GM18502 (cell line): Measurements from ENCODE around the gene COL5A1.

ENCODE experiments used
- ATAC-seq: cut with Tn5 transposase; IDR thresholded peaks from one replicate; pipeline ENCODE4 v1.9.1; 2021; ENCODE audit warnings: mild to moderate bottlenecking; ENCODE audit not compliant: unreplicated experiment, poor library complexity

Gene COL5A1

GRCh38 chr9:134688661-134689320 is 47.2 kb downstream of the COL5A1 start:
- ATAC-seq, result no peak

GRCh38 chr9:134689321-134690181 is 47.9 kb downstream of the COL5A1 start:
- no peak for ATAC-seq

- ATAC-seq, result no peak
Observed at GRCh38 chr9:134690301-134690751, 48.7 kb downstream of the COL5A1 start.

- no peak for ATAC-seq
Observed at GRCh38 chr9:134690946-134691694, 49.5 kb downstream of the COL5A1 start.

DNA sequence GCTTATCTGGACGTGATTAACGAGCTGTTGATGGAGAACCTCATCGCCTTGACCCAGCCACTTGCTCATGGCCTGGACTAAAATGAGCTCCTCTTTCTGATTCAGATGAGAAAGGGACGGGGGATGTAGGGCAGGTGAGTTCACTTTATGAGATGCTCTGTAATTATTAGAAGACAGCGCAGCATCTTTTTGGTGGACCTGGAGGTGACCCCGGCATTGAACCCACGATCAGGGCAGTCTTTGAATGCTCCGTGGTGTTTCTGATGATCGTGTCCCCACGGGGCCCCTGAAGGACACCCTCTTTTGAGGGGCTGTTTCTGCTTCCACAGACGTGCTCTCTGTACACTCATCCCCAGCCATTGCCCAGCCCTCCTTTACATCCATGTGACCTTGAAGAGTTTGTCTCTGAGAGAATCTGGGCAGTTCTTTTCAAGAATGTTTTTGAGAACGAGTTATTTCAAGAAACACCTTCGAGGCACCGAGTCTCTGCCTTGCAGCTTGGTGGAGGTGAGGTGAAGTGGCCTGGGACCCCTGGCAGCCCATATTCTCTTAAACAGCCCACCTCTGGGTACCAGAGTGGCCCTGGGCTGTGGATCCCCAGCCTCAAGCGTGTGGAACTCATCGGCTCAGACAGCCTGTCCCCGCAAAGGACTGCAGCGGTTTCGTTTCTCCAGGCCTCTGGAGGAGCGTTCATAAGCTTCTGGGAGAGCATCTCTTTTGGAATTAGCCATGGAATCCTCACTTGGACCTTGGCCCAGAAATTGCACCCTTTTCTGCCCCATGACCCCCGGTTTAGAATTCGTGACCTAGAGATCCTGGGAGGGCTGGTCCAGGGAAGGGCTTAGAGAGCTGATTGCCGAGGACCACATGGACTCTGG is 50.3 kb downstream of the COL5A1 start:
- ATAC-seq, result no peak

GRCh38 chr9:134692573-134692860 is 50.9 kb downstream of the COL5A1 start:
- ATAC-seq, result no peak

GRCh38 chr9:134693011-134693410 is 51.4 kb downstream of the COL5A1 start:
- ATAC-seq, result no peak

GRCh38 chr9:134693641-134694367 is 52.2 kb downstream of the COL5A1 start:
- no peak for ATAC-seq

GRCh38 chr9:134694368-134694665 is 52.7 kb downstream of the COL5A1 start:
- no peak for ATAC-seq

DNA sequence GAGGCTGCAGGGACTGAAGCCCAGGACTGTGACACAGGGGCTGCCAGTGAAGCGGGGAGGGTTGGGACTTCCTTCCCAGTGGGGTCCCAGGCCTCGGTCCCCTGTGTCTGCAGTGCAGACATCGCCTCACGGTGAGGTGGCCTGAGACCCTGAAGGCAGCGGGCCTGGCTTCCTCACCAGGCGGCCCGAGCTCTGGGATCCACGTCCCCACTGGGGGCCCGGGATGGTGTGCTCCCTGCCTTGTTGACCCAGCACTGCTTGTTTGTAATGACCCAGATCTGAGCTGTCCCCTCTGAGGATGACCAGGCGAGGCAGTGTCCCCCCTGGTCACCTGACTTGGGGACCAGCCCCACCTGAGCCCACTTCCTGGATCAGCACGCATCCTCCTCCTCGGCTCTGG is 53.1 kb downstream of the COL5A1 start:
- ATAC-seq, result no peak

DNA sequence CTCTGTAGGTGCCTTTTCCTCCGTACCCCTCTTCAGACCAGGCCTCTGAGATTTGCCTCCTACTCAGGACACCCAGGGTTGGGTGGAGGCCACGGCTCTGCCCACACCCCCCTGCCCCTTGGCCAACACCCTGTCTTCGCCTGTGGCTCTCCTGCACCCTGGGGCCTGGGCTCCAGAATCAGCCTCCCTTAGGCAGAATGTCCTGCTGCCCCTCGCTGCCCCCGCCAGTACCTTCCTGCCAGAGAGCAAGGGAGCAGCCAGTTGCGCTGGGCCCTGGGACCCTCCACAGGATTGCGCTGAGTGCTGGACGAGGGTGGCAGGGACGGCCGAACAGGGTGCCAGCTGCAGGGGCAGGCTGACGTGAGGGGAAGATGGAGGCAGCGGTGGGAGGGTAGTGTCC is 53.5 kb downstream of the COL5A1 start:
- no peak for ATAC-seq

DNA sequence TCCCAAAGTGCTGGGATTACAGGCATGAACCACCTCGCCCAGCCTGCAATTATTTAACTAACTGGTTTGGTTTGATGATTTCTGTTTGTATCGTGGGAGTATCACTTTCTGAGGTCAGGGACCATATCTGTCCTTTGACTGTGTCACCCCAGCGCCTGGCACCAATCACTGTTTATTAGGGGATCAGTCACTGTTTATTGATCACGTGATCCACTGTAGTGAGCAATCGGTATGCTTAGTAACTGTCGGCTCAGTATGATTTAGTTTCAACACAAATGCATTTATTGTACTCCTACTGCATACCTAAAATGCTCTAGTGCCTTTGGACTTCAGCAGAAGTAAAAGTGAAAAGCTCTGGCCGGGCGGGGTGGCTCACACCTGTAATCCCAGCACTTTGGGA is 54.8 kb downstream of the COL5A1 start:
- no peak for ATAC-seq

DNA sequence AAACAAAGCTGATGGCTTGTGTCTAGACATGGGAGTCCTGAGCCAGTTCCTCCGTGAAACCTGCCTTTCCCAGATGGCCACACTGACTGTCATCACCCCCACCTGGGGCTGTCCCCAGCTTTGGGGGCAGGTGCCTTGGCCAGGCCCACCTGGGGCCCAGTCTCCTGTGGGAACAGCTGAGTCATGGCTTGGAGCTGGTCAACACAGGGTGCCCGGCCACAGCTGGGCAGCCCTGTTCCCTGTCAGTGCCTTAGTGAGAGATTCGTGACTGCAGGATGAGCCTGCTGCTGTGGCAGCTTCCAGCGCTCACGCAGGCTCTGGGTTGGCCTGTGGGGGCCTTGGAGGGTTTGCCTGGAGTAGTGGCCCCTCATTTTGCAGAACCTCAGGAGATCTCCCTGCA is 56.5 kb downstream of the COL5A1 start:
- no peak for ATAC-seq

DNA sequence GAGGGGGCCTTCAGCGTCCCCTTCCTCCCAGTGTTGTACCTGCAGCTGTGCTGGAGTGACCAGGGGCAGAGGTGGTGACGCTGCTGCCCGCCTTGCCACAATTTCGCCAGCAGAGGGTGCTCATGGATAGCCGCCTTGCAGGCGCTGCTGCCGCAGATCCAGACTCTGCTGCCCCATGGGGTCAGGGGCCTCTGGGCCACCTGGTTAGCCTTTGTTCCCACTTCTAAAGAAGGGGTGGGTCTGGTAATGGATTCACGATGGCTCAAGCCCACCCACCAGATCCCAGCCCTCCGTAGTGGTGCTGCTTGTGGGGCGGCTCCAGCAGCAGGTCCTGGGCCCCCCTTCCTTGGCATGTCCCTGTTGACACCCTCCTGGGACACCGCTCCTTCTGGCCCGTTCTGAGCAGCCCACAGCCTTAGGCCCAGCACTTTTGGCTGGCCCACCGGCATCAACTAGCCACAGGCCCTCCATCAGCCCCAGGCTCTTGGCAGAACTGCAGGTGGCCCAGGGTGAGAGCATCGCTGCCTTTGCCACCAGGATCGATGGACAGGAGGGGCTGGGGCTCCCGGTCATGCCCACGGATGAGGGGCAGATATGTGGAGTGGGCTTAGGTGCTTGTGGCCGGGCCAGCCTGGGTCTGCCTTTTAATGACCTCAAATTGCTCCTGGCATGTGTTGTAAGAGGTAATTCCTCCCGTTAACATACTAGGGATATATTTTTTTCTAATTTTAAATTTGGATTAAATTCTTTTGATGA is 57.2 kb downstream of the COL5A1 start:
- ATAC-seq, result no peak

DNA sequence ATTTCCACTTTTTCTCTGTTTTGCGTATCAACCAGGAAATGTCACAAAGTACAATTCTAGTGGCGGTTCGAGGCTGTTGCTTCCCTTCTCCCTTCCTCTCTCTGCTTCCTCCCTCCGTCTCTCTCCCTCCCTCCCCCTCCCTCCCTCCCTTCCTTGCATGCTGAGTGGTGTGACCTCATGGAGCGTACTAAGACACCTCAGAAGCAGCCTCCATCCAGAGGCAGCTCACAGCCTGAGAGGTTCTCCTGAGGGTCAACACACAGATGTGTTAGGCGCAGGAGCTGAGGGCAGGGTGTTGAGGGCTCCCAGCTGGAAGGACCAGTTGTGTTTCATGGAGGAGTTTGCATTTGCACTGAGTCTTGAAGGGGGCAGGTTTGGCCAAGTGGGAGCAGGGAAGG is 57.7 kb downstream of the COL5A1 start:
- no peak for ATAC-seq

DNA sequence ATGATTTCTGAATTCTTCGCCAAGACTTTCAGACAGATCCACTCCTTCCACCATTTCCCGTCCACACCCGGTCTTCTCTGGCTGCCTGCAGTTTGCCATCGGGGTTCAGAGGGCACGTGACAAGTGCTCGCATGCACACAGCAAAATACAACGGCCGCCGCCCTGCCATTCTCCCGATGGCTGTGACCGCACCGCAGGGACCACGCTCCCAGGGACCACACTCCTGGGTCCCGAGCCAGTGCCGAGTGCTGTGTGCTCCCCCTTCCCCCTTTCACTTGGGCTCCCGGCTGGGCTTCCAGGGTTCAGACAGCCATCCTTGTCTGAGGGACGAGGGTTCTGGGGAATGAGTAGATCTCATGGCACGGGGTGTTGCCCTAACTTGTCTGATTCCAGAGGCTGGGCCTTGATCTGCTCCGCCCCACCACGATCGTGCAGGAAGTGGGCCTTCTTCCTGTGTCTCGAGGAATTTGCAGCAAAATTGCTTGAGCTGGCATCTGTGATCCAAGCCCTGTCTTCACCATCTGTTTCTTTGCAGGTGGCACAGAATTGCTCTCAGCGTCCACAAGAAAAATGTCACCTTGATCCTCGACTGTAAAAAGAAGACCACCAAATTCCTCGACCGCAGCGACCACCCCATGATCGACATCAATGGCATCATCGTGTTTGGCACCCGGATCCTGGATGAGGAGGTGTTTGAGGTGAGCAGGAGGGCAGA is 59.2 kb downstream of the COL5A1 start:
- ATAC-seq, result no peak

DNA sequence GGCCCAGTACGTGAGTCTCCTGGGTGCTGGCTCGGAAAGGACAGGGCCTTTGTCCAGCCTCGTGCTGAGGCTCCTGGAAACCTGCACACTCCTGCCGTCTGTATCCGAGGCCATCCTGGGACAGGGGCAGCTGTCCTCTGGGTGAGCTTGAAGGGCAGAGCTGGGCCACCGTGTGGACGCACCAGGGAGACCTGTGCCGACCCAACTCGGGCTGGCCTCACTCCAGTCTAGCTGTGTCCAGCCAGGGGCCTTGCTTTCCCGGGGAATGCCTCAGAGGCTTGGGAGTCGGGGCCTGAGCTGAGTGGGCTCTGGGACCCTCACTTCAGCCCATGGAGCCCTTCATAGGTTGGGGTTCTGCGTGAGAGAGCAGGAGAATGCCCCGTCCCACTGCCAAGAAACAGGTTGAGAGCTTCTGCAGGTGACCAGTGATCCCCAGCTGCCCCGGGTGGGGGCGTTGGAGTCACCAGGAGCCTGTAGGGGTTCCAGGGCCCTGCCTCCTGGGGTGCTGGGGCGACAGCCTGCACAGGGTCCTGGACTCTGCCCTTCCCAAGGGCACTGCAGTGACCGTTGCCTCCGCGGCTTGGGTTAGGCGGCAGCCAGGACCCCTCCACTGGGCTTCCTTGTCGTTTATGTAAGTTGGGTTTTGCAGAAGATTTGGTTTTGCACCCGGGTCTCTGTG is 60.1 kb downstream of the COL5A1 start:
- ATAC-seq, result no peak

DNA sequence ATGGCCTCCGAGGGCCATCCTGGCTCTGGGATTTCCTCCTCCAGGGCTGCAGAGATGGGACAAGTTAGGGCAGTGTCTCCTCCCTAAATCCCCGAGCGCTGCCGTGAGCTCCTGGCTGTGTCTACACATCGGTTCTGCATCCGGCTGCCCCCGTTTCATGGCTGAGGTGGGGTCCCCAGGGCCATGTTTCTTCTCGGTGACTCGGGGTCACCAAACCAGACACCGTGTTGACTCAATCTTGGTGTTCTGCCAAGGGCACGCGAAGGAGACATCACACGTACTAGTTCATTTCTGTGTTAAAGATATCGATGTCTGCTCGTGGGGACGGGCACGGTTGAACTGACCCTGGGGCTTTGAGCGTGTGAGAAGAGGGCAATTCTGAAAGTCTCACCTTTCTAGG is 60.7 kb downstream of the COL5A1 start:
- ATAC-seq, result no peak
